Liver (tissue), 9 donors: ENCODE results near the gene RAB9B. TPM values are rescaled to one million over a fixed set of nuclear protein-coding genes. Genes with fewer than 3 reads are reported as not detected.

Experiments
- DNase-seq: peaks from one replicate; pipeline ENCODE4 v3.0.0-alpha.2; 2017; ENCODE audit warnings: low spot score
- H3K27ac ChIP-seq, 2 donors: one replicate each; pipeline ENCODE4 v1.7.0; 2013; ENCODE audit warnings: inconsistent platforms in 2 of 2, low read length in 2 of 2, control low read depth in 1 of 2, low read depth in 1 of 2, mild to moderate bottlenecking in 1 of 2
- H3K27me3 ChIP-seq, 4 donors: one replicate each; pipeline versions ENCODE4 v1.6.1 to v1.7.0; 2013; ENCODE audit warnings: low read length in 3 of 4, inconsistent platforms in 1 of 4, mild to moderate bottlenecking in 1 of 4, moderate library complexity in 1 of 4; ENCODE audit not compliant: control insufficient read depth in 4 of 4, insufficient read depth in 4 of 4
- H3K36me3 ChIP-seq, 4 donors: one replicate each; pipeline versions ENCODE4 v1.6.1 to v1.7.0; 2013; ENCODE audit warnings: low read length in 3 of 4, mild to moderate bottlenecking in 3 of 4, low read depth in 1 of 4, moderate library complexity in 1 of 4; ENCODE audit not compliant: control insufficient read depth in 4 of 4, insufficient read depth in 3 of 4
- H3K4me1 ChIP-seq, 4 donors: one replicate each; pipeline versions ENCODE4 v1.6.1 to v1.7.0; 2013; ENCODE audit warnings: low read length in 3 of 4, mild to moderate bottlenecking in 3 of 4, moderate library complexity in 1 of 4; ENCODE audit not compliant: control insufficient read depth in 4 of 4, insufficient read depth in 4 of 4
- H3K4me3 ChIP-seq, 3 donors: one replicate each; pipeline versions ENCODE4 v1.6.1 to v1.7.0; 2013; ENCODE audit warnings: low read length in 3 of 3, control low read depth in 1 of 3, low read depth in 1 of 3, mild to moderate bottlenecking in 1 of 3
- H3K9ac ChIP-seq, 2 donors: one replicate each; pipeline ENCODE4 v1.7.0; 2013; ENCODE audit warnings: low read length in 2 of 2, mild to moderate bottlenecking in 2 of 2, moderate library complexity in 2 of 2, control low read depth in 1 of 2, low read depth in 1 of 2
- H3K9me3 ChIP-seq, 4 donors: one replicate each; pipeline versions ENCODE4 v1.6.1 to v1.7.0; 2013; ENCODE audit warnings: low read length in 3 of 4; ENCODE audit not compliant: control insufficient read depth in 4 of 4
- ATF3 ChIP-seq: IDR thresholded peaks from 2 replicates; pipeline ENCODE4 v1.6.1; 2016; ENCODE audit warnings: antibody characterized with exemption
- CTCF ChIP-seq: fragments of 150-350 bp; IDR thresholded peaks from 2 replicates; pipeline ENCODE4 v1.5.1; 2017; ENCODE audit warnings: improper control_type of control experiment, low read depth, low read length; ENCODE audit not compliant: missing input control
- EGR1 ChIP-seq, 2 donors: IDR thresholded peaks; 2 replicates each; pipeline ENCODE4 v1.6.1; 2016 to 2018; ENCODE audit warnings: antibody characterized with exemption in 2 of 2, low read depth in 2 of 2
- FOXA1 ChIP-seq: IDR thresholded peaks from 2 replicates; pipeline ENCODE4 v1.6.1; 2016; ENCODE audit warnings: antibody characterized with exemption
- FOXA2 ChIP-seq: IDR thresholded peaks from 2 replicates; pipeline ENCODE4 v1.6.1; 2016; ENCODE audit warnings: antibody characterized with exemption
- GABPA ChIP-seq, 2 donors: IDR thresholded peaks in 1 of 2; conservative IDR thresholded peaks in 1 of 2; 2 replicates each; pipeline ENCODE4 v1.6.1; 2016; ENCODE audit warnings: antibody characterized with exemption in 2 of 2, mild to moderate bottlenecking in 1 of 2, moderate library complexity in 1 of 2
- HNF4A ChIP-seq, 2 donors: conservative IDR thresholded peaks; 2 replicates each; pipeline ENCODE4 v1.6.1; 2016; ENCODE audit warnings: antibody characterized with exemption in 2 of 2, mild to moderate bottlenecking in 2 of 2
- HNF4G ChIP-seq: IDR thresholded peaks from 2 replicates; pipeline ENCODE4 v1.6.1; 2016; ENCODE audit warnings: antibody characterized with exemption
- JUND ChIP-seq, 2 donors: IDR thresholded peaks; 2 replicates each; pipeline ENCODE4 v1.6.1; 2016; ENCODE audit warnings: antibody characterized with exemption in 2 of 2
- NR2F2 ChIP-seq: IDR thresholded peaks from 2 replicates; pipeline ENCODE4 v1.6.1; 2016; ENCODE audit warnings: antibody characterized with exemption
- RAD21 ChIP-seq, 2 donors: IDR thresholded peaks; 2 replicates each; pipeline ENCODE4 v1.6.1; 2016; ENCODE audit warnings: antibody characterized with exemption in 2 of 2, mild to moderate bottlenecking in 2 of 2
- REST ChIP-seq: IDR thresholded peaks from 2 replicates; pipeline ENCODE4 v1.6.1; 2016; ENCODE audit warnings: antibody characterized with exemption, mild to moderate bottlenecking
- RXRA ChIP-seq, 2 donors: IDR thresholded peaks; 2 replicates each; pipeline ENCODE4 v1.6.1; 2017 to 2018; ENCODE audit warnings: antibody characterized with exemption in 2 of 2, mild to moderate bottlenecking in 1 of 2
- SP1 ChIP-seq: IDR thresholded peaks from 2 replicates; pipeline ENCODE4 v1.6.1; 2018; ENCODE audit warnings: antibody characterized with exemption, mild to moderate bottlenecking
- TAF1 ChIP-seq: conservative IDR thresholded peaks from 2 replicates; pipeline ENCODE4 v1.6.1; 2016; ENCODE audit warnings: antibody characterized with exemption, mild to moderate bottlenecking
- YY1 ChIP-seq: IDR thresholded peaks from 2 replicates; pipeline ENCODE4 v1.6.1; 2016; ENCODE audit warnings: antibody characterized with exemption, mild to moderate bottlenecking
- WGBS: extraction: QIAGEN DNeasy Blood & Tissue Kit; methylation state at CpG from one replicate; pipeline ENCODE4 v1.1.7; 2013; 5-methylcytosine and 5-hydroxymethylcytosine counted together
- polyA plus RNA-seq, 2 donors: library from polyadenylated mRNA; stranded (reverse) in 1 of 2; unstranded in 1 of 2; fragments of 200-250 nt in 1 of 2; fragments of >200 nt in 1 of 2; fragmentation: Nextera tagmentation in 1 of 2; extraction: Ambion mirVana in 1 of 2; gene quantifications; one replicate each; pipeline versions ENCODE4 v1.2.1 to v1.2.3, GENCODE V29; 2013 to 2015
- total RNA-seq, 2 donors: library from RNA; depleted of rRNA; stranded (reverse); fragments of >200 nt; gene quantifications; one replicate each; pipeline ENCODE4 v1.2.3, GENCODE V29; 2014
- TF ChIP-seq, protein P1 (sequence below): IDR thresholded peaks from 2 replicates; pipeline ENCODE4 v1.6.1; 2016; ENCODE audit warnings: antibody characterized with exemption
- TF ChIP-seq, protein P2 (sequence below): IDR thresholded peaks from 2 replicates; pipeline ENCODE4 v1.6.1; 2016; ENCODE audit warnings: antibody characterized with exemption
- donor health status: healthy.
- donor health status: healthy.
- donor health status: healthy.
- donor health status: healthy.
- donor health status: healthy.

The RAB9B gene
- total and polyA plus RNA-seq, 4 donors = 0.07 to 0.51 (median 0.23) TPM

- Histone ChIP-seq H3K27me3 (peaks cover 0 to 7% (median 0%) of the 10 kb centered on the region in 4 donors), H3K4me1 (no peaks in the 10 kb centered on the region), H3K9me3 (no peaks in the 10 kb centered on the region), H3K4me3 (no peak overlapping the region), H3K9ac (no peak overlapping the region), H3K27ac (no peak overlapping the region), H3K36me3 (no peaks in the 10 kb centered on the region)
- no peak for DNase-seq
- WGBS = 42% methylated on average over 2 of the region's 2 CpGs
- TF ChIP-seq, protein P1, sequence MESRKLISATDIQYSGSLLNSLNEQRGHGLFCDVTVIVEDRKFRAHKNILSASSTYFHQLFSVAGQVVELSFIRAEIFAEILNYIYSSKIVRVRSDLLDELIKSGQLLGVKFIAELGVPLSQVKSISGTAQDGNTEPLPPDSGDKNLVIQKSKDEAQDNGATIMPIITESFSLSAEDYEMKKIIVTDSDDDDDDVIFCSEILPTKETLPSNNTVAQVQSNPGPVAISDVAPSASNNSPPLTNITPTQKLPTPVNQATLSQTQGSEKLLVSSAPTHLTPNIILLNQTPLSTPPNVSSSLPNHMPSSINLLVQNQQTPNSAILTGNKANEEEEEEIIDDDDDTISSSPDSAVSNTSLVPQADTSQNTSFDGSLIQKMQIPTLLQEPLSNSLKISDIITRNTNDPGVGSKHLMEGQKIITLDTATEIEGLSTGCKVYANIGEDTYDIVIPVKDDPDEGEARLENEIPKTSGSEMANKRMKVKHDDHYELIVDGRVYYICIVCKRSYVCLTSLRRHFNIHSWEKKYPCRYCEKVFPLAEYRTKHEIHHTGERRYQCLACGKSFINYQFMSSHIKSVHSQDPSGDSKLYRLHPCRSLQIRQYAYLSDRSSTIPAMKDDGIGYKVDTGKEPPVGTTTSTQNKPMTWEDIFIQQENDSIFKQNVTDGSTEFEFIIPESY = no peak
- no peak for TF ChIP-seq SP1
- no peak for TF ChIP-seq JUND (IDR thresholded peaks at IDR 0.05)
- no peak for TF ChIP-seq NR2F2
- TF ChIP-seq GABPA (IDR thresholded peaks at IDR 0.05 in 1 of 2, conservative IDR thresholded peaks at IDR 0.05 in 1 of 2) = no peak
- no peak for TF ChIP-seq CTCF
- no peak for TF ChIP-seq RXRA (IDR thresholded peaks at IDR 0.05)
- TF ChIP-seq EGR1 (IDR thresholded peaks at IDR 0.05; ENCODE audit: low read depth in 2 of 2) = no peak
- TF ChIP-seq YY1 = no peak
- no peak for TF ChIP-seq FOXA1
- TF ChIP-seq, protein P2, sequence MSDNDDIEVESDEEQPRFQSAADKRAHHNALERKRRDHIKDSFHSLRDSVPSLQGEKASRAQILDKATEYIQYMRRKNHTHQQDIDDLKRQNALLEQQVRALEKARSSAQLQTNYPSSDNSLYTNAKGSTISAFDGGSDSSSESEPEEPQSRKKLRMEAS = no peak
- no peak for TF ChIP-seq TAF1
- TF ChIP-seq HNF4A (conservative IDR thresholded peaks at IDR 0.05) = no peak
- no peak for TF ChIP-seq HNF4G
- no peak for TF ChIP-seq ATF3
- no peak for TF ChIP-seq REST
- no peak for TF ChIP-seq FOXA2
- no peak for TF ChIP-seq RAD21 (IDR thresholded peaks at IDR 0.05)
Observed at GRCh38 chrX:103783971-103784370, 48.1 kb downstream of the RAB9B start.
